Retinal pigment epithelial cell (primary cell): ENCODE data around the gene SHROOM3.
A peak's percentile ranks its signal among the peaks of the same experiment; 100 is the strongest.

ENCODE experiments used
- DNase-seq: peaks from one replicate; pipeline ENCODE4 v3.0.0-alpha.2; 2010; ENCODE audit warnings: low read depth
- H3K4me3 ChIP-seq: 2 replicates; pipeline ENCODE4 v1.5.1; 2011; ENCODE audit warnings: mild to moderate bottlenecking, low read length, control low read depth, moderate library complexity
- TF ChIP-seq, protein P1 (sequence below): conservative IDR thresholded peaks from 2 replicates; pipeline ENCODE4 v1.5.1; 2011; ENCODE audit warnings: low read depth, low read length, control low read depth, inconsistent platforms

Gene SHROOM3

GRCh38 chr4:76757418-76757939, 322.4 kb downstream of the SHROOM3 start:
- TF ChIP-seq, protein P1, sequence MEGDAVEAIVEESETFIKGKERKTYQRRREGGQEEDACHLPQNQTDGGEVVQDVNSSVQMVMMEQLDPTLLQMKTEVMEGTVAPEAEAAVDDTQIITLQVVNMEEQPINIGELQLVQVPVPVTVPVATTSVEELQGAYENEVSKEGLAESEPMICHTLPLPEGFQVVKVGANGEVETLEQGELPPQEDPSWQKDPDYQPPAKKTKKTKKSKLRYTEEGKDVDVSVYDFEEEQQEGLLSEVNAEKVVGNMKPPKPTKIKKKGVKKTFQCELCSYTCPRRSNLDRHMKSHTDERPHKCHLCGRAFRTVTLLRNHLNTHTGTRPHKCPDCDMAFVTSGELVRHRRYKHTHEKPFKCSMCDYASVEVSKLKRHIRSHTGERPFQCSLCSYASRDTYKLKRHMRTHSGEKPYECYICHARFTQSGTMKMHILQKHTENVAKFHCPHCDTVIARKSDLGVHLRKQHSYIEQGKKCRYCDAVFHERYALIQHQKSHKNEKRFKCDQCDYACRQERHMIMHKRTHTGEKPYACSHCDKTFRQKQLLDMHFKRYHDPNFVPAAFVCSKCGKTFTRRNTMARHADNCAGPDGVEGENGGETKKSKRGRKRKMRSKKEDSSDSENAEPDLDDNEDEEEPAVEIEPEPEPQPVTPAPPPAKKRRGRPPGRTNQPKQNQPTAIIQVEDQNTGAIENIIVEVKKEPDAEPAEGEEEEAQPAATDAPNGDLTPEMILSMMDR = no peak
- no peak for DNase-seq
- H3K4me3 ChIP-seq = no peak overlapping the region

- no peak for DNase-seq
- TF ChIP-seq, protein P1 = peak; percentile 79
- H3K4me3 ChIP-seq = no peak overlapping the region
Observed at GRCh38 chr4:76758290-76758882, 323.4 kb downstream of the SHROOM3 start.

DNA sequence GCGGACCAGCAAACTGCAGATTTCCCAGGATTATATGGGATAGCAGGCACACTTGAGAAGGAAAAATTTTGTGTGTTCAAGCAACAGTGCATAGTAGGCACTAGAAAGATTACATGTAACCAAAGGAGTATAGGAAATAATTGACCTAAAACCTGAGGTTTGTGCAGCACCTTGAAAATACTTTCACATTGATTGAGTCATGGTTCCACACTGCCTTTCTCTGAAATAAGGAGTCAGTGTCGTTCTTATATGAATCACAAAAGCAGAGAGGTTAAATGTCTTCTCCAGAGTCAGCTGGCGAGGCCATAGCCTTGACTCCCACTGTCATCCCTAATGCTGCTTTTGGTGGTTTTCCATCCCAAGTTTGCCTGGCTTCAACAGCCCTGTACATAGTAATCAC, 324.0 kb downstream of the SHROOM3 start:
- DNase-seq = no peak
- TF ChIP-seq, protein P1 = no peak
- no peak overlapping the region for H3K4me3 ChIP-seq

DNA sequence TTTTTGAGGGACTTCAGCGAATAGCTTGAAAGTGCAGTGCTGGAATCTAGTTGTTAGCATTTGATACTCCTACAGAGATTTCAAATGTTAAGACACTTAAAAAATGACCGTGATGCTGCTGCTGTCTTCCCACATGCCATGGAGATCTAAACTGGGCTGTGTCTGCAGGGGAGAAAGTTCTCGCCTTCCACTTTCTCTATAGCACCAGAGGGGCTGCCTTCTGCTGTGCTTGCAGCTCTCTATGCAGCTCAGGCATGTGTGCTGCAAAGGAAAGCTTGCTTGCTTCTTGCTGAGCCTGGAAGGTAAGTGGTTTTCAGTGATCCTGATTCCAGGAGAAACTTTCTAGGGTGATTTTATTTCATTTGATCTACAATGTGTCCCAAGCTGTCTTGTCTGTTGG, 325.2 kb downstream of the SHROOM3 start:
- TF ChIP-seq, protein P1 = no peak
- no peak for DNase-seq
- H3K4me3 ChIP-seq = no peak overlapping the region

- TF ChIP-seq, protein P1 = no peak
- DNase-seq = no peak
- H3K4me3 ChIP-seq = no peak overlapping the region
Observed at GRCh38 chr4:76762137-76763130, 327.4 kb downstream of the SHROOM3 start.

DNA sequence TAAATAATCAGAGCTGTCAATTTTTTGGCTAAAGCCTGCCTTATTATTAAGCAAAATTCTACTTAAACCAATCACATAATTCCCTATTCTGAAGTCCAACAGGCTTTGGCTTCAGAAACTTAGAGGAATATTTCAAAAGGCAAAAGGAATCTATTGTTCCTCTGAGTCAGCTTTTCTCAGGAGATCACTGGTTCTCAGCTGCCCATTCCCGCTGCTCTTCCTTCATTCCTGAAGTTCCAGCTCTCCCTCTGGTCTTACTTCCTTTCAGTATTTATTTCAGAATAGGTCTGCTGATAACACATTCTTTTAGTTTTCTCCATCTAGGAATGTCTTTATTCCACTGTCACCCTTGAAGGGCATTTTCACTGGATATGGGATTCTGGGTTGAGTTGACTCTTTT, 329.2 kb downstream of the SHROOM3 start:
- TF ChIP-seq, protein P1 = no peak
- DNase-seq = no peak
- no peak overlapping the region for H3K4me3 ChIP-seq
